ENCODE results near the gene UBR4.

The UBR4 gene

GRCh38 chr1:19058476-19058797 is 151.6 kb downstream of the UBR4 start:
- Histone ChIP-seq H2AK5ac (ENCODE audit: low read length, severe bottlenecking) (no peak overlapping the region), H3K23ac (ENCODE audit: low read length in 2 of 2) (no peak overlapping the region), H2BK15ac (ENCODE audit: low read depth, poor library complexity, severe bottlenecking) (no peak overlapping the region), H3K4me3 (ENCODE audit: insufficient read depth in 1 of 2, low read depth in 1 of 2, low read length in 2 of 2) (no peak overlapping the region), H3K4me1 (ENCODE audit: control insufficient read depth, insufficient read depth, low read depth, low read length) (peaks cover 7% of the 10 kb centered on the region), H3K4ac (ENCODE audit: low read depth in 1 of 2, low read length in 2 of 2) (no peak overlapping the region), H3K27me3 (ENCODE audit: control insufficient read depth in 1 of 2, insufficient read depth in 1 of 2, low read length in 2 of 2) (peaks cover 32 to 65% of the 10 kb centered on the region in 2 experiments), H3K4me2 (ENCODE audit: low read length, poor library complexity, severe bottlenecking) (no peak overlapping the region), H4K91ac (ENCODE audit: low read length) (peak overlapping the region; percentile 9), H4K8ac (ENCODE audit: low read length) (no peak overlapping the region), H2AFZ (ENCODE audit: low read depth, low read length) (no peak overlapping the region), H2BK5ac (ENCODE audit: low read depth, low read length, poor library complexity, severe bottlenecking) (no peak overlapping the region), H2BK12ac (ENCODE audit: low read length in 2 of 2) (no peak overlapping the region), H3K18ac (ENCODE audit: low read depth in 1 of 2, low read length in 2 of 2) (no peak overlapping the region), H3K27ac (ENCODE audit: low read length, poor library complexity, severe bottlenecking) (no peak overlapping the region), H3K14ac (ENCODE audit: low read length in 2 of 2) (peak overlapping the region in 1 of 2 experiments; percentile 9), H3K9me3 (ENCODE audit: control insufficient read depth, low read length) (no peaks in the 10 kb centered on the region), H3K79me1 (replicated peaks; ENCODE audit: low read length, poor library complexity, severe bottlenecking) (no peaks in the 10 kb centered on the region), H3K9ac (ENCODE audit: low read length) (no peak overlapping the region), H3K36me3 (ENCODE audit: control insufficient read depth in 1 of 2, insufficient read depth in 2 of 2, low read depth in 1 of 2, low read length in 2 of 2) (no peaks in the 10 kb centered on the region), H2BK120ac (ENCODE audit: low read depth, low read length) (no peak overlapping the region)
- 39% methylated on average over 8 of the region's 8 CpGs for WGBS
- DNase-seq: no peak

- Histone ChIP-seq H2BK15ac (ENCODE audit: low read depth, poor library complexity, severe bottlenecking) (no peak overlapping the region), H2BK12ac (ENCODE audit: low read length in 2 of 2) (no peak overlapping the region), H2BK120ac (ENCODE audit: low read depth, low read length) (no peak overlapping the region), H2AFZ (ENCODE audit: low read depth, low read length) (no peak overlapping the region), H3K18ac (ENCODE audit: low read depth in 1 of 2, low read length in 2 of 2) (no peak overlapping the region), H3K9ac (ENCODE audit: low read length) (no peak overlapping the region), H3K4me2 (ENCODE audit: low read length, poor library complexity, severe bottlenecking) (no peak overlapping the region), H3K23ac (ENCODE audit: low read length in 2 of 2) (no peak overlapping the region), H4K91ac (ENCODE audit: low read length) (no peak overlapping the region), H4K8ac (ENCODE audit: low read length) (no peak overlapping the region), H3K4ac (ENCODE audit: low read depth in 1 of 2, low read length in 2 of 2) (no peak overlapping the region), H3K14ac (ENCODE audit: low read length in 2 of 2) (no peak overlapping the region), H3K79me1 (replicated peaks; ENCODE audit: low read length, poor library complexity, severe bottlenecking) (no peaks in the 10 kb centered on the region), H3K27me3 (ENCODE audit: control insufficient read depth in 1 of 2, insufficient read depth in 1 of 2, low read length in 2 of 2) (peaks cover 37 to 66% of the 10 kb centered on the region in 2 experiments), H3K9me3 (ENCODE audit: control insufficient read depth, low read length) (no peaks in the 10 kb centered on the region), H2BK5ac (ENCODE audit: low read depth, low read length, poor library complexity, severe bottlenecking) (no peak overlapping the region), H3K27ac (ENCODE audit: low read length, poor library complexity, severe bottlenecking) (no peak overlapping the region), H2AK5ac (ENCODE audit: low read length, severe bottlenecking) (no peak overlapping the region), H3K4me1 (ENCODE audit: control insufficient read depth, insufficient read depth, low read depth, low read length) (peaks cover 7% of the 10 kb centered on the region), H3K36me3 (ENCODE audit: control insufficient read depth in 1 of 2, insufficient read depth in 2 of 2, low read depth in 1 of 2, low read length in 2 of 2) (no peaks in the 10 kb centered on the region), H3K4me3 (ENCODE audit: insufficient read depth in 1 of 2, low read depth in 1 of 2, low read length in 2 of 2) (no peak overlapping the region)
- DNase-seq: no peak
- 68% methylated on average over 14 of the region's 15 CpGs for WGBS
These were observed 152.1 kb downstream of the UBR4 start for GRCh38 chr1:19057784-19058475.

- no peaks in the 10 kb centered on the region for H3K36me3 ChIP-seq (ENCODE audit: control insufficient read depth in 1 of 2, insufficient read depth in 2 of 2, low read depth in 1 of 2, low read length in 2 of 2)
- no peak overlapping the region for H3K4me2 ChIP-seq (ENCODE audit: low read length, poor library complexity, severe bottlenecking)
- no peak overlapping the region for H4K8ac ChIP-seq (ENCODE audit: low read length)
- H3K9ac ChIP-seq (ENCODE audit: low read length): no peak overlapping the region
- no peak overlapping the region for H4K91ac ChIP-seq (ENCODE audit: low read length)
- H3K4me1 ChIP-seq (ENCODE audit: control insufficient read depth, insufficient read depth, low read depth, low read length): peaks cover 12% of the 10 kb centered on the region
- no peak overlapping the region for H2BK120ac ChIP-seq (ENCODE audit: low read depth, low read length)
- peaks cover 43 to 70% of the 10 kb centered on the region in 2 experiments for H3K27me3 ChIP-seq (ENCODE audit: control insufficient read depth in 1 of 2, insufficient read depth in 1 of 2, low read length in 2 of 2)
- no peak overlapping the region for H3K14ac ChIP-seq (ENCODE audit: low read length in 2 of 2)
- no peak overlapping the region for H3K23ac ChIP-seq (ENCODE audit: low read length in 2 of 2)
- H2BK5ac ChIP-seq (ENCODE audit: low read depth, low read length, poor library complexity, severe bottlenecking): no peak overlapping the region
- WGBS: 78% methylated on average over 14 of the region's 14 CpGs
- no peak overlapping the region for H2BK12ac ChIP-seq (ENCODE audit: low read length in 2 of 2)
- no peak overlapping the region for H3K18ac ChIP-seq (ENCODE audit: low read depth in 1 of 2, low read length in 2 of 2)
- no peak overlapping the region for H2AFZ ChIP-seq (ENCODE audit: low read depth, low read length)
- no peak overlapping the region for H3K4me3 ChIP-seq (ENCODE audit: insufficient read depth in 1 of 2, low read depth in 1 of 2, low read length in 2 of 2)
- DNase-seq: no peak
- H3K9me3 ChIP-seq (ENCODE audit: control insufficient read depth, low read length): no peaks in the 10 kb centered on the region
- no peaks in the 10 kb centered on the region for H3K79me1 ChIP-seq (replicated peaks; ENCODE audit: low read length, poor library complexity, severe bottlenecking)
- no peak overlapping the region for H2AK5ac ChIP-seq (ENCODE audit: low read length, severe bottlenecking)
- no peak overlapping the region for H3K27ac ChIP-seq (ENCODE audit: low read length, poor library complexity, severe bottlenecking)
- no peak overlapping the region for H2BK15ac ChIP-seq (ENCODE audit: low read depth, poor library complexity, severe bottlenecking)
- no peak overlapping the region for H3K4ac ChIP-seq (ENCODE audit: low read depth in 1 of 2, low read length in 2 of 2)
These were observed 152.8 kb downstream of the UBR4 start for GRCh38 chr1:19057182-19057779.

GRCh38 chr1:19055701-19056100 is 154.4 kb downstream of the UBR4 start:
- 86% methylated on average over 7 of the region's 7 CpGs for WGBS
- peaks cover 12% of the 10 kb centered on the region for H3K4me1 ChIP-seq (ENCODE audit: control insufficient read depth, insufficient read depth, low read depth, low read length)
- H3K9me3 ChIP-seq (ENCODE audit: control insufficient read depth, low read length): no peaks in the 10 kb centered on the region

More at GRCh38 chr1:19055701-19056100, 154.4 kb downstream of the UBR4 start:
- Histone ChIP-seq H2AK5ac (ENCODE audit: low read length, severe bottlenecking) (no peak overlapping the region), H3K79me1 (replicated peaks; ENCODE audit: low read length, poor library complexity, severe bottlenecking) (no peaks in the 10 kb centered on the region), H3K36me3 (ENCODE audit: control insufficient read depth in 1 of 2, insufficient read depth in 2 of 2, low read depth in 1 of 2, low read length in 2 of 2) (no peaks in the 10 kb centered on the region), H3K9ac (ENCODE audit: low read length) (no peak overlapping the region), H3K4me2 (ENCODE audit: low read length, poor library complexity, severe bottlenecking) (no peak overlapping the region), H3K4me3 (ENCODE audit: insufficient read depth in 1 of 2, low read depth in 1 of 2, low read length in 2 of 2) (no peak overlapping the region), H2BK120ac (ENCODE audit: low read depth, low read length) (no peak overlapping the region), H3K27me3 (ENCODE audit: control insufficient read depth in 1 of 2, insufficient read depth in 1 of 2, low read length in 2 of 2) (peaks cover 43 to 80% of the 10 kb centered on the region in 2 experiments), H3K4ac (ENCODE audit: low read depth in 1 of 2, low read length in 2 of 2) (no peak overlapping the region), H4K91ac (ENCODE audit: low read length) (no peak overlapping the region), H2BK12ac (ENCODE audit: low read length in 2 of 2) (no peak overlapping the region), H4K8ac (ENCODE audit: low read length) (no peak overlapping the region), H3K23ac (ENCODE audit: low read length in 2 of 2) (no peak overlapping the region), H2AFZ (ENCODE audit: low read depth, low read length) (no peak overlapping the region), H3K14ac (ENCODE audit: low read length in 2 of 2) (no peak overlapping the region), H2BK5ac (ENCODE audit: low read depth, low read length, poor library complexity, severe bottlenecking) (no peak overlapping the region), H3K27ac (ENCODE audit: low read length, poor library complexity, severe bottlenecking) (no peak overlapping the region), H2BK15ac (ENCODE audit: low read depth, poor library complexity, severe bottlenecking) (no peak overlapping the region), H3K18ac (ENCODE audit: low read depth in 1 of 2, low read length in 2 of 2) (no peak overlapping the region)
- no peak for DNase-seq

All from mesenchymal stem cell (in vitro differentiated cells and primary cell).